ENCODE data around the gene GOLGA1. TPM values are rescaled to one million over a fixed set of nuclear protein-coding genes. Genes with fewer than 3 reads are reported as not detected.
"Not testable (repeated sequence)": the region's sequence is repeated elsewhere in the genome, so short reads cannot be mapped to it uniquely, and the experiment has no call there.

The GOLGA1 gene
- total RNA-seq, 1 experiment from 2014 or later: 7.9 TPM

DNA sequence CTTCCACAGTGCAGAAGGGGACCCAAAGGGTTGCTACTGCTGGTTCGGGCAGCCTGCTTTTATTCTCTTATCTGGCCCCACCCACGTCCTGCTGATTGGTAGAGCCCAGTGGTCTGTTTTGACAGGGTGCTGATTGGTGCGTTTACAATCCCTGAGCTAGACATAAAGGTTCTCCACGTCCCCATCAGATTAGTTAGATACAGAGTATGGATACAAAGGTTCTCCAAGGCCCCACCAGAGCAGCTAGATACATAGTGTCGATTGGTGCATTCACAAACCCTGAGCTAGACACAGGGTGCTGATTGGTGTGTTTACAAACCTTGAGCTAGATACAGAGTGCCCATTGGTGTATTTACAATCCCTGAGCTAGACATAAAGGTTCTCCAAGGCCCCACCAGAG, 102.8 kb downstream of the GOLGA1 start:
- not testable (repeated sequence) for DNase-seq (ENCODE audit: low spot score)

- DNase-seq (ENCODE audit: low spot score): peak; percentile 43
Measured at GRCh38 chr9:124835026-124835557, 105.8 kb downstream of the GOLGA1 start.

GRCh38 chr9:124834591-124834990, 106.3 kb downstream of the GOLGA1 start:
- no peak for DNase-seq (ENCODE audit: low spot score)

- DNase-seq (ENCODE audit: low spot score): no peak
Measured at GRCh38 chr9:124831642-124832364, 109.1 kb downstream of the GOLGA1 start.

DNA sequence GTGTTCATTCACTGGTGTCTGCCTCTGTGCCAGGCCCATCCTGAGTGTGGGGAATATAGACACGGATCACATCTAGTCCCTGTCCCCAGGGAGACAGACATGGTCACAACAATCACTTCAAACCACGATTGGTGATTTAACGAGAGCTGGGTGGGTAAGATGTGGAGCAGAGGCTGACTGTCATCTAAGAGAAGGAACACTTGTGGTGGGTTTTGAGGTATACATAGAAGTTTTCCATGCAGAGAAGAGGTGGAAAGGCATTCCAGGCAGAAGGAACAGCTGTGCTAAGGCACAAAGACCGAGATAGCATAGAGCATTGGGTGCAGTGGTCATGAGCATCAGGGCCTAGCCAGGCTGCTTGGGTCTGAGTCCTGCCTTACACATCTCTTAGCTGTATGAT, 110.3 kb downstream of the GOLGA1 start:
- DNase-seq (ENCODE audit: low spot score): no peak

GRCh38 chr9:124829334-124829669, 111.6 kb downstream of the GOLGA1 start:
- no peak for DNase-seq (ENCODE audit: low spot score)

DNA sequence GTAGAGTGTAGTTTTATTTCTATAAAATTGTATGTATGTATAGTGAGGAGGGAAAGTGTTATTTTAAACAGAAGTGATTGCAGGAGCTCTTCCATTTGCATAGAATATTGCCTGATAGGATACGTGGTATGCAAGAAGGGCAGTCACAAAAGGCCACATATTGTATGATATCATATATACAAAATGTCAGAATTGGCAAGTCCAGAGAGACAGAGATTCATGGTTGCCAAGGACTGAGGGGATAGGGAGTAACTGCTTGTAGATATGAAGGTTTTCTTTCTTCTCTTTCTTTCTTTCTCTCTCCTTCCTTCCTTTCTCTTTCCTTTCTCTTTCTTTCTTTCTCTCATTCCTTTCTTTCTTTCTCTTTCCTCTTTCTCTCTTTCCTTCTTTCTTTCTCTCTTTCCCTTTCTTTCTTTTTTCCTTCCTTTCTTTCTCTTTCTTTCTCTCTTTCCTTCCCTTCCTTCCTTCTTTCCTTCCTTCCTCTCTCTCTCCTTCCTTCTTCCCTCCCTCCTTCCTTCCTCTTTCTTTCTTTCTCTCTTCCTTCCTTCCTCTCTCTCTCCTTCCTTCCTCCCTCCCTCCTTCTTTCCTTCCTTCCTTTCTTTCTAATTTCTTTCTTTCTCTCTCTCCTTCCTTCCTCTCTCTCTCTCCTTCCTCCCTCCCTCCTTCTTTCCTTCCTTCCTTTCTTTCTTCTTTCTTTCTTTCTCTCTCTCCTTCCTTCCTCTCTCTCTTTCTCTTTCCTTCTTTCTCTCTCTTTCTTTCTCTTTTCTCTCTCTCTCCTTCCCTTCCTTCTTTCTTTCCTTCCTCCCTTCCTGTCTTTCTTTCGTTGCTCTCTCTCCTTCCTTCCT, 112.2 kb downstream of the GOLGA1 start:
- DNase-seq (ENCODE audit: low spot score): no peak

Other genes starting within 250 kb of the GOLGA1 start
- gene NR6A1, start 169.8 kb downstream of the GOLGA1 start, total RNA-seq (2014; rRNA removed; shearing (Covaris generic)): 1.2 and 3.7 TPM in 2 replicates
- gene OLFML2A, start 163.9 kb downstream of the GOLGA1 start, total RNA-seq (2014; rRNA removed; shearing (Covaris generic)): 2.8 and 5.5 TPM in 2 replicates
- not detected in 2 replicates for gene WDR38, start 87.6 kb downstream of the GOLGA1 start, total RNA-seq (2014; rRNA removed; shearing (Covaris generic))
- gene RPL35, start 79.1 kb downstream of the GOLGA1 start, total RNA-seq (2014; rRNA removed; shearing (Covaris generic)): 2,412 and 2,808 TPM in 2 replicates
- gene ARPC5L, start 79.0 kb downstream of the GOLGA1 start, total RNA-seq (2014; rRNA removed; shearing (Covaris generic)): 22.1 and 35.7 TPM in 2 replicates
- 3.9 and 8.1 TPM in 2 replicates for gene SCAI, start 202.4 kb upstream of the GOLGA1 start, total RNA-seq (2014; rRNA removed; shearing (Covaris generic))
- 53.8 and 54.8 TPM in 2 replicates for gene PPP6C, start 248.7 kb upstream of the GOLGA1 start, total RNA-seq (2014; rRNA removed; shearing (Covaris generic))